Measurements from ENCODE around the gene KCNIP4.

Gene KCNIP4

GRCh38 chr4:20881658-20882057, 1066.9 kb downstream of the KCNIP4 start:
- no peak for DNase-seq (ENCODE audit: low read depth)

DNA sequence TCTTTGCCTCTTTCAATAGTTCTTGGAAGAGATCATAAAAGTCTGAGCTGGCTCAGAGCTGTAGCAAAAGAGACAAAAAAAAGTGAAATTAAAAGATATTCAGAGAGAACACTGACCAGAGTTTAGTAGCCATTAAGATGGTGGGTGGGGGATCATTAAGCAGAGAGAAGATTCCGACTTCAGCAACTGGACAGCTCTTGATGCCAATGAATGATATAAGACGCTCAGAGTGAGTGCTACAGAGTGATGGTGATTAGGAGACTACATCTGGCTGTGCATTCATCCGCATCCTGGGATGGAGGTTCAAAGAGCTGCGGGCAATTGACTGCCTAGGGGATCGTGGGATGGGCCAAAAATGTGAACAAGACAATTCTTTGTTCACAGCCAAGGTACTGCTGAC, 1069.8 kb downstream of the KCNIP4 start:
- DNase-seq (ENCODE audit: low read depth) = no peak
- no peak for TF ChIP-seq CTCF (conservative IDR thresholded peaks at IDR 0.05; ENCODE audit: low read depth, low read length)
- H3K4me3 ChIP-seq (ENCODE audit: low read depth, low read length) = no peak overlapping the region

More at GRCh38 chr4:20881658-20882057, 1066.9 kb downstream of the KCNIP4 start:
- no peak for TF ChIP-seq CTCF (conservative IDR thresholded peaks at IDR 0.05; ENCODE audit: low read depth, low read length)
- no peak overlapping the region for H3K4me3 ChIP-seq (ENCODE audit: low read depth, low read length)

GRCh38 chr4:20870436-20870835, 1078.1 kb downstream of the KCNIP4 start:
- no peak overlapping the region for H3K4me3 ChIP-seq (ENCODE audit: low read depth, low read length)
- DNase-seq (ENCODE audit: low read depth) = no peak
- no peak for TF ChIP-seq CTCF (conservative IDR thresholded peaks at IDR 0.05; ENCODE audit: low read depth, low read length)

DNA sequence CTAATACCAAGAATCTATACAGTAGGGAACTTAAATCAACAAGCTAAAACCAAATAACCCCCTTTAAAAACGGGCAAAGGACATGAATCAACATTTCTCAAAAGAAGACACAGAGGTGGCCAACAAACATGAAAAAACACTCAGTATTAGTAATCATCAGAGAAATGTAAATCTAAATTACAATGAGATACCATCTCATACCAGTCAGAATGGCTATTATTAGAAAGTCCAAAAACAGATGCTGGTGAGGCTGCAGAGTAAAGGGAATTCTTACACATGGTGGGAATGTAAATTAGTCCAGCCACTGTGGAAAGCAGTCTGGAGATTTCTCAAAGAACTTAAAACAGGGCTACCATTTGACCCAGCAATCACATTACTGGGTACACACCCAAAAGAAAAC, 1080.5 kb downstream of the KCNIP4 start:
- TF ChIP-seq CTCF (conservative IDR thresholded peaks at IDR 0.05; ENCODE audit: low read depth, low read length) = no peak
- DNase-seq (ENCODE audit: low read depth) = no peak

GRCh38 chr4:20860878-20861277, 1087.7 kb downstream of the KCNIP4 start:
- DNase-seq (ENCODE audit: low read depth) = no peak
- TF ChIP-seq CTCF (conservative IDR thresholded peaks at IDR 0.05; ENCODE audit: low read depth, low read length) = no peak

More for the DNA sequence above, 1080.5 kb downstream of the KCNIP4 start:
- H3K4me3 ChIP-seq (ENCODE audit: low read depth, low read length) = no peak overlapping the region

GRCh38 chr4:20859097-20859781, 1089.3 kb downstream of the KCNIP4 start:
- TF ChIP-seq CTCF (conservative IDR thresholded peaks at IDR 0.05; ENCODE audit: low read depth, low read length) = no peak
- DNase-seq (ENCODE audit: low read depth) = no peak
- H3K4me3 ChIP-seq (ENCODE audit: low read depth, low read length) = no peak overlapping the region

More at GRCh38 chr4:20860878-20861277, 1087.7 kb downstream of the KCNIP4 start:
- no peak overlapping the region for H3K4me3 ChIP-seq (ENCODE audit: low read depth, low read length)

- DNase-seq (ENCODE audit: low read depth) = no peak
- TF ChIP-seq CTCF (conservative IDR thresholded peaks at IDR 0.05; ENCODE audit: low read depth, low read length) = no peak
- no peak overlapping the region for H3K4me3 ChIP-seq (ENCODE audit: low read depth, low read length)
Measured at GRCh38 chr4:20857081-20857480, 1091.5 kb downstream of the KCNIP4 start.

Measured in choroid plexus epithelial cell (primary cell).